Stomach (tissue), 9 donors: ENCODE results near the gene NYAP2. TPM values are rescaled to one million over a fixed set of nuclear protein-coding genes. Genes with fewer than 3 reads are reported as not detected.

Experiments used
- DNase-seq, 2 donors: peaks; one replicate each; pipeline versions ENCODE4 v3.0.0 to v3.0.0-alpha.2; 2013 to 2019
- H3K27ac ChIP-seq, 5 donors: fragments of 200-600 bp in 4 of 5; sonication (generic) in 4 of 5; one replicate each; pipeline ENCODE4 v1.5.1; 2013 to 2019; ENCODE audit warnings: mild to moderate bottlenecking in 1 of 5, moderate library complexity in 1 of 5
- H3K27me3 ChIP-seq, 3 donors: fragments of 200-600 bp; sonication (generic); one replicate each; pipeline ENCODE4 v1.5.1; 2017 to 2019; ENCODE audit warnings: mixed run types in 1 of 3
- H3K36me3 ChIP-seq, 4 donors: fragments of 200-600 bp; sonication (generic); 1 replicate in 3 of 4; 2 replicates in 1 of 4; pipeline ENCODE4 v1.5.1; 2016 to 2019
- H3K4me1 ChIP-seq, 4 donors: fragments of 200-600 bp; sonication (generic); one replicate each; pipeline ENCODE4 v1.5.1; 2016 to 2019
- H3K4me3 ChIP-seq, 4 donors: fragments of 200-600 bp; sonication (generic) in 3 of 4; one replicate each; pipeline ENCODE4 v1.5.1; 2016 to 2019; ENCODE audit warnings: mild to moderate bottlenecking in 1 of 4
- H3K9me3 ChIP-seq, 4 donors: fragments of 200-600 bp; sonication (generic); one replicate each; pipeline ENCODE4 v1.5.1; 2016 to 2019
- CTCF ChIP-seq, 7 experiments: fragments of 450-650 bp in 4 of 7; fragments of 200-600 bp in 3 of 7; sonication (generic) in 3 of 7; IDR thresholded peaks; one replicate each; pipeline ENCODE4 v1.5.1; 2016 to 2019; ENCODE audit warnings: antibody characterized with exemption in 7 of 7, control low read depth in 2 of 7, mild to moderate bottlenecking in 1 of 7
- EP300 ChIP-seq: sonication (generic); formaldehyde crosslinking; IDR thresholded peaks from one replicate; pipeline ENCODE4 v1.6.1; 2017; ENCODE audit warnings: antibody characterized with exemption
- POLR2A ChIP-seq, 4 donors: fragments of 450-650 bp; IDR thresholded peaks; one replicate each; pipeline ENCODE4 v1.6.1; 2016; ENCODE audit warnings: antibody characterized with exemption in 4 of 4, control low read depth in 2 of 4, mild to moderate bottlenecking in 1 of 4, moderate library complexity in 1 of 4
- POLR2AphosphoS5 ChIP-seq, 3 donors: sonication (generic); formaldehyde crosslinking; IDR thresholded peaks; one replicate each; pipeline ENCODE4 v1.6.1; 2016; ENCODE audit warnings: antibody characterized with exemption in 3 of 3
- WGBS, 5 donors: extraction: QIAGEN DNeasy Blood & Tissue Kit in 3 of 5; methylation state at CpG; one replicate each; pipeline versions ENCODE4 v1.1.5 to v1.1.7; 2013 to 2018; 5-methylcytosine and 5-hydroxymethylcytosine counted together
- intact Hi-C: fragments of 100-400 bp; cut with DNase I; formaldehyde crosslinking; loops from one replicate; pipeline ENCODE4 v1.15.1; 2023; ENCODE audit warnings: low total_unique reads
- polyA plus RNA-seq, 3 donors: library from polyadenylated mRNA; stranded (reverse); fragments of 200-250 nt; gene quantifications; one replicate each; pipeline ENCODE4 v1.2.3, GENCODE V29; 2013
- small RNA-seq, 4 donors: library from RNA; depleted of rRNA; stranded (forward); fragments of <200 nt; gene quantifications; one replicate each; pipeline ENCODE3, GENCODE V24; 2016
- total RNA-seq, 5 donors: library from RNA; depleted of rRNA; stranded (reverse); fragments of >200 nt; gene quantifications; one replicate each; pipeline versions ENCODE4 v1.1.0 to v1.2.3, GENCODE V29; 2014 to 2016
- donor health status: healthy with polysubstance abuse.
- donor health status: Bipolar disorder and iron deficiency.
- donor health status: healthy.

The NYAP2 gene
- total and polyA plus RNA-seq, 8 donors = under 0.01 to 0.18 (median 0.03) TPM; not detected in 5

DNA sequence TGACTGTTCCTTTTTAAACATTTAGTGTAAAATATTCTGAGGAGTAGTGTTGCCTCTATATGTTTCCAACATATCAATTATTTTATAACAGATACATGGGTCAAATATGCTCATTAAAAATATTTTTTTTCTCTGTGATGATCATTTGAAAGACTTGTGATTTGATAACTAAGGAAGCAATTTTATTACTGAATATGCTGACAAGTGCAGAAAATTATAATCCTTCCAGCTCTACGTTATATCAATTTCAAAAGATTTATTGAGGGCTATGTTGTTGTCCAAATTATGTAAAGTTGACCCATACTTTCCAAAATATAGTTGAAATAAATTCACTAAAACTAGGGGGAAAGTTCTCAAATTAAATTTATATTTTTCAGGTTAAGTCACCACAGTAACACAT lies 290.6 kb downstream of the NYAP2 start:
- DNase-seq = no peak
- Histone ChIP-seq H3K4me1 (no peaks in the 10 kb centered on the region), H3K9me3 (no peaks in the 10 kb centered on the region), H3K27me3 (no peaks in the 10 kb centered on the region), H3K4me3 (no peak overlapping the region), H3K36me3 (no peaks in the 10 kb centered on the region), H3K27ac (no peak overlapping the region)
- intact Hi-C loops = no loop called here
- 79 to 89% (median 82%) methylated on average over 1 of the region's 1 CpG for WGBS, 5 donors
- TF ChIP-seq POLR2AphosphoS5 (IDR thresholded peaks at IDR 0.05) = no peak
- TF ChIP-seq CTCF (IDR thresholded peaks at IDR 0.05) = no peak
- no peak for TF ChIP-seq POLR2A (IDR thresholded peaks at IDR 0.05)
- no peak for TF ChIP-seq EP300

DNA sequence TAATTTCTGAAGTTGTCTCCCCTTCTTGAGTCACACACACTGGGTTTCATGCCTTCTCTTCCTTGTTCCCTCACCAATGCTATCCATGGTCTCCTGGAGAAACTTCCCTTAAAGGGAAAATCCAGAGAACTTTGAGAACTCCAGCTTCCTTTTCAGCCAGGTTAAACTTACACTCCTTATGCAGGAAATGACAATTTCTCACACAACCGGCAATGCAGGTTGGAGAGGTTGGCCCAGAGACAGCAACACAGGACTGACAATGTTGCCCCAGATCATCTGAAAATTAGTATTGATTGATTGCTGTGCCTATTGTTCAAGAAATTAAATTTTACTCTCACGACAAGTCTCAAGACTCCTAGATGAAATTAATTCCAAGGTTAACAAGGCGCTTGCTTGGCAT lies 292.2 kb downstream of the NYAP2 start:
- no peak overlapping the region for H3K4me3 ChIP-seq
- no peaks in the 10 kb centered on the region for H3K36me3 ChIP-seq
- 84 to 92% (median 87%) methylated on average over 3 of the region's 3 CpGs for WGBS, 5 donors
- H3K9me3 ChIP-seq = no peaks in the 10 kb centered on the region
- no peak for TF ChIP-seq CTCF (IDR thresholded peaks at IDR 0.05)
- TF ChIP-seq POLR2AphosphoS5 (IDR thresholded peaks at IDR 0.05) = no peak
- TF ChIP-seq EP300 = no peak
- no peak for TF ChIP-seq POLR2A (IDR thresholded peaks at IDR 0.05)
- intact Hi-C loops = no loop called here
- no peak overlapping the region for H3K27ac ChIP-seq
- no peak for DNase-seq
- H3K27me3 ChIP-seq = no peaks in the 10 kb centered on the region
- no peaks in the 10 kb centered on the region for H3K4me1 ChIP-seq

- H3K4me1 ChIP-seq = no peaks in the 10 kb centered on the region
- TF ChIP-seq POLR2A (IDR thresholded peaks at IDR 0.05) = no peak
- TF ChIP-seq POLR2AphosphoS5 (IDR thresholded peaks at IDR 0.05) = no peak
- H3K4me3 ChIP-seq = no peak overlapping the region
- WGBS, 5 donors = 71 to 77% (median 73%) methylated on average over 5 of the region's 5 CpGs
- H3K27ac ChIP-seq = no peak overlapping the region
- no peak for DNase-seq
- H3K9me3 ChIP-seq = no peaks in the 10 kb centered on the region
- intact Hi-C loops = no loop called here
- no peaks in the 10 kb centered on the region for H3K36me3 ChIP-seq
- no peaks in the 10 kb centered on the region for H3K27me3 ChIP-seq
These were observed 293.7 kb downstream of the NYAP2 start for GRCh38 chr2:225693259-225693658.

DNA sequence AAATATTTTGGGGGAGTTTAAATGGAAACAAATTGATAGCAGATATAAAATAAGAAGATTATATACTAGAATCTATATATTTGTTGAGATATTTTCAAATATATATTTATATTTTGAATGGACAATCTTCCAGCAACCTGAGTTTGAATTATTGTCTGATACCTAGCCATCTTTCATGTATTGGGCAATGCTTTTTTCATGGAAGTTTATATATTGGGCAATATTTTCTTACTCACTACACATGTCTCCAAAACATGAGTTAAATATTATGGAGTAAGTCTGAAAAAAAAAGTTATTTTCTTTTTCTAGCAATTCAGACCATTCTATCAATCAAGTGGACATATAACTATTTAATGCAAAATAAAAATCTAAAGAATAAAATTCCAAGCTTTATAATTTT lies 295.2 kb downstream of the NYAP2 start:
- Histone ChIP-seq H3K27ac (no peak overlapping the region), H3K27me3 (no peaks in the 10 kb centered on the region), H3K36me3 (no peaks in the 10 kb centered on the region), H3K4me3 (no peak overlapping the region), H3K9me3 (no peaks in the 10 kb centered on the region), H3K4me1 (no peaks in the 10 kb centered on the region)
- no peak for DNase-seq
- intact Hi-C loops = no loop called here
- TF ChIP-seq CTCF (IDR thresholded peaks at IDR 0.05) (no peak), EP300 (no peak), POLR2A (IDR thresholded peaks at IDR 0.05) (no peak), POLR2AphosphoS5 (IDR thresholded peaks at IDR 0.05) (no peak)

DNA sequence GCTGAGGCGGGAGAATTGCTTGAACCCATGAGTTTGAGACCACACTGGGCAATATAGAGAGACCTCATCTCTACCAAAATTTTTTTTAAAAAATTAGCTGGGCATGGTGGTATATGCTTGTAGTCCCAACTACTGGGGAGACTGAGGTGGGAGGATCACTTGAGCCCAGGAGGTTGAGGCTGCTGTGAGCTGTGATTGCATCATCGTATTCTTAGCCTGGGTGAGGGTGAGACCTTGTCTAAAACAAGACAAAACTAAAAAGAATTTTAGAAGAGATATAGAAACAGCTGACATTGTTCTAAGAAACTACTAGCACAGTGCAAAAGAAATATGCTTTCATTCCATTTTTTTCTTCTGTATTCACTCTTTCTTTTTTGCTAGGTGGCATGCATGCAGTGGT lies 298.4 kb downstream of the NYAP2 start:
- 90 to 98% (median 92%) methylated on average over 2 of the region's 2 CpGs for WGBS, 5 donors
- intact Hi-C loops = no loop called here

More for the DNA sequence above, 298.4 kb downstream of the NYAP2 start:
- no peak for DNase-seq
- Histone ChIP-seq H3K9me3 (no peaks in the 10 kb centered on the region), H3K27ac (no peak overlapping the region), H3K4me3 (no peak overlapping the region), H3K36me3 (no peaks in the 10 kb centered on the region), H3K27me3 (no peaks in the 10 kb centered on the region), H3K4me1 (no peaks in the 10 kb centered on the region)
- TF ChIP-seq EP300 (no peak), CTCF (IDR thresholded peaks at IDR 0.05) (no peak), POLR2A (IDR thresholded peaks at IDR 0.05) (no peak), POLR2AphosphoS5 (IDR thresholded peaks at IDR 0.05) (no peak)

Small RNA genes lying within 50 kb of the gene (small RNA-seq; reads per million reads assigned to genes)
- 0 reads per million in 4 donors for gene AC016717.1
